ENCODE measurements around the gene INA.

DNA sequence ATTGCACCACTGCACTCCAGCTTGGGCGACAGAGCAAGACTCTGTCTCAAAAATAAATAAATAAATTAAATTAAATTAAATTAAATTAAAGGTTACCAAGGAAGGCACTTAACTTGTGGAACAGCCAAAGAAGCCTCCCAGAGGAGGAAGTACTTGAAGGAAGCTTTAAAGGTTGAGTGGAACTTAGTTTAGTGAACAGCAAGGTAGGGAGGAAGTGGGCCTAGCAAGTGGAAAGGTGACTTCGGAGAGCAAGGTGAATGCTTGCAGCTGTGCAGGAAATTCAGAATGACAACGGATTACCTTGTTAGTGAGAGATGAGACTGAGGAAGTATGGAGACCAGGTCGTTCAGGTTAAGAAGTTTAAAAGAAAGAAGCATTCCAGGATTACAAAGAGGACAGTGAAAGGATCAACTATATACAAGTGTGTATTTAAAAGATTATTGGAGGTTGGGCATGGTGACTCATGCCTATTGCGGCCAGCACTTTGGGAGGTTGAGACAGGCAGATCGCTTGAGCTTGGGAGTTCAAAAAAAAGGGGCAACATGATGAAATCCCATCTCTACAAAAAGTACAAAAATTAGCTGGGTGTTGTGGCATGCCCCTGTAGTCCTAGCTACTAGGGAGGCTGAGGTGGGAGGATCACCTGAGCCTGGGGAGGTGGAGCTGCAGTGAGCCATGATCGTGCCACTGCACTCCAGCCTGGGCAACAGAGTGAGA, 44.0 kb upstream of the INA start:
- TF ChIP-seq, protein P1, sequence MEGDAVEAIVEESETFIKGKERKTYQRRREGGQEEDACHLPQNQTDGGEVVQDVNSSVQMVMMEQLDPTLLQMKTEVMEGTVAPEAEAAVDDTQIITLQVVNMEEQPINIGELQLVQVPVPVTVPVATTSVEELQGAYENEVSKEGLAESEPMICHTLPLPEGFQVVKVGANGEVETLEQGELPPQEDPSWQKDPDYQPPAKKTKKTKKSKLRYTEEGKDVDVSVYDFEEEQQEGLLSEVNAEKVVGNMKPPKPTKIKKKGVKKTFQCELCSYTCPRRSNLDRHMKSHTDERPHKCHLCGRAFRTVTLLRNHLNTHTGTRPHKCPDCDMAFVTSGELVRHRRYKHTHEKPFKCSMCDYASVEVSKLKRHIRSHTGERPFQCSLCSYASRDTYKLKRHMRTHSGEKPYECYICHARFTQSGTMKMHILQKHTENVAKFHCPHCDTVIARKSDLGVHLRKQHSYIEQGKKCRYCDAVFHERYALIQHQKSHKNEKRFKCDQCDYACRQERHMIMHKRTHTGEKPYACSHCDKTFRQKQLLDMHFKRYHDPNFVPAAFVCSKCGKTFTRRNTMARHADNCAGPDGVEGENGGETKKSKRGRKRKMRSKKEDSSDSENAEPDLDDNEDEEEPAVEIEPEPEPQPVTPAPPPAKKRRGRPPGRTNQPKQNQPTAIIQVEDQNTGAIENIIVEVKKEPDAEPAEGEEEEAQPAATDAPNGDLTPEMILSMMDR (IDR thresholded peaks at IDR 0.05): no peak
- no peak for TF ChIP-seq POLR2A (IDR thresholded peaks at IDR 0.05)
